ENCODE results near the gene GNAT3.

Gene GNAT3

DNA sequence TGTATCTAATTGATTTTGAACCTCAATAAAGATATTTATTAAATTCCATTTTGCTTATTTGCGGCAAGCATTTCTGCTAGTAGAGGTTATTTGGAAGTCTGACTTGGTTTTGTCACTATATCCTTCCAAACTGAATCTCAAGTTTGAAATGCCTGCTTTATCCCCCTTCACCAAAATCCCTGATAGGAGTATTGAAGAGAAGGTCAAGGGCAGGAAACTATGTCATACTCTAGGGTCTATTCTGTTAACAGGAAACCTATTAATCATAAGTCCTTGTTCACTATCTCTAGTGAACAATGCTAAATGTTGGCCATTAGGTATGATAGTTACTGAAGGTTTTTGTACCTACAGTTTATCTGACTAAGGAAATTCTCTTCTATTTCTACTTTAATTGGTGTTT is 11.5 kb downstream of the GNAT3 start:
- DNase-seq (ENCODE audit: low spot score), result no peak

DNA sequence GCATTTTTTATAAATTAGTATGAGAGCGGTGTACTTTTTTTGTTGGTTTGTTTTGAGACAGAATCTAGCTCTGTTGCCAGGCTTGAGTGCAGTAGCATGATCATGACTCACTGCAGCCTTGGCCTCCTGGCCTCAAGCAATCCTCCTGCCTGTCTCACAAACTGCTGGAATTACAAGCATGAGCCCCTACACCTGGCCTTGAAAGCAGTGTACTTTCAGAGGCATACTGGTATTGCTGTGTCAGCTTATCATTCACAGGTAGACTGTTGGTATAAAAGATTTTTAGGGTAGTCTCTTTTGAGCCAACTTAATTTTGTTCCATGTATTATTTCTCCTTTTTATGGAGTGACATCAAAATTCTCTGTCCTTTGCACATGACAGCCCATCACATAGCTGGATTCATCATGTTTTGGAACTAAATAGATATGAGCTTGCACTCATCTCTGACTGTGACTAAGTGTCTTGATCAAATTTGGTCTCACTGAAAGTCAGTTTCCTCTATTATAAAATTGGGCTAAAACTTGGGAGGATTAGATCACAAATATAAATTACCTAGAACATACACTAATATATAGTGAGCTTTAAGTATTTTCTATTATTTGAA is 12.4 kb downstream of the GNAT3 start:
- peak; percentile 3 for DNase-seq (ENCODE audit: low spot score)

DNA sequence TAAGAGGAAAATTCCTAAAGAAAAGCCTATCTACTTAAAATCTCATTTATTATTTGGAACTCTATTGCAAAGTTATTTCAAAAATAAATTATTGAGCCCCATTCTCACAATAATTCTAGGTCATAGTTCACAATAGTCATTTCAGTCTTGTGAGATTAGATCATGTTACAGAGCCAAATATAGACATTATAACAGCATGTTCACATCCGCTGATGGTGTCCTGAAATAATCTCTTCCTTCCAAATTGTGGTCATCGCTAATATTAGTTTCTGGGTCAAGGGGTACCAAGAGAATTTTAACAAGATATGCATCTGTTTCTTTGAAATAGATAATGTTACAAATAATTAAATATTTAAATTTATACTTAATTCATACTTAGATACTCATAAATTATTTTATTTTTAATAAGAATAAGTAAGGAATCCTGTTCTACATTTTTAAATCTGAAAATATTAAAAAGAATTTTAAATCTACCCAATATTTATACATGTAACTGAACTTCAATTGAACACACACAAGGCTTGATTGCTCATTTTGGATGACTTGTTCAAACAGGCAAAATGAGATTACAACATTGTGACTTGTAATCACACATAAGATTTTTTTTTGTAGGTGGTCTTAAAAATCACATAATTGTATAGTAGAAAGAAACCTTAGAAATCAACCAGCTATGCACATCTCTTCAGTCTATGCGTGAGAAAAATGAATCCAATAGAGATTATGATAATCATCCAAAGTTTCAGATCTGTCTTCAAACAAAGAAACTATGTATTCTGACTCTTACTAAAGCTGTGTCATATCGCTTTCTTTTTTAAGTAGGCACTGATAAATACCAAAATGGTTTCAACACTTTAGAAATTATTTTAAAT is 13.1 kb downstream of the GNAT3 start:
- no peak for DNase-seq (ENCODE audit: low spot score)

DNA sequence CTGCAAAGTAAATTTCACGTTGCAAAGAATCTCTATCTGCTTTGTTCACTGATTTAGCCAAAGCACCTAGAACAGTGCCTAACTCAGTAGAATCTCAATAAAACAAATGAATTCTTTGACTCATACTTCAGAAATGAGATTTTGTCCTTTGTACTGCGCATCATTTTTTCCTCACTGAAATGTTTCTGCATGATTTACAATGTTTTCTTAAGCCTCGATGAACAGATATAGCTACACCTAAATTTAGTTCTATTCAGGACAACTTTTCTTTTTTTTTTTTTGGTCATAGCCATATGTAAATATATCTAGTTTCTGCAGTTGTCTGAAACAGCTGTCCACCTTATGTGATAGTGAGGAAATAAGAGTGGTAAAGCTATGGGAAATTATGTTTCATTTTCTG is 15.3 kb downstream of the GNAT3 start:
- no peak for DNase-seq (ENCODE audit: low spot score)

DNA sequence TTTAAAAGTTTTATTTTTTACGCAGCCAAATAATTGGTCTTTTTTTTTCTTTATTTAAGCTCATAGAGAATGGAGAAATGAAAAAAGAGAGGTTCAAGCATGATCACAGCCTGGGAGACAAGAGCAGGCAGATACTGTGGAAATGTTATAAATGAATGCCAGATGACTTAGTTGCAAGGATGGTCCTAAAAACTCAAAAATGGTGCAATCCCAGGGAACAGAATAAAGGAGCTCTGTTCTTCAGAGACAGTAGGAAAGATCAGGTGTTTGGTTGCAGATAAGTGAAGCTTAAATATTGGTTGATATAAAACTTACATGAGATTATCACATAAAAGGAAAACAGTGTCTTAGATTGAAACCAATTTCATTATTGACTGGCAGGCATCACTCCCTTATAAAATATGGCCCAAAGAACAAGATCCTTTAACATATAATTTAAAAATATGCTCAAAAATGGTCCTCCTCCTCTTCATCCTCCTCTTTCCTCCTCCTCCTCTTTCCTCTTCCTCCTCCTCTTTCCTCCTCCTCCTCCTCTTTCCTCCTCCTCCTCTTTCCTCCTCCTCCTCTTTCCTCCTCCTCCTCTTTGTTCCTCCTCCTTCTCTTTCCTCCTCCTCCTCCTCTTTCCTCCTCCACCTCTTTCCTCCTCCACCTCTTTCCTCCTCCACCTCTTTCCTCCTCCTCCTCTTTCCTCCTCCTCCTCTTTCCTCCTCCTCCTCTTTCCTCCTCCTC is 18.6 kb downstream of the GNAT3 start:
- no peak for DNase-seq (ENCODE audit: low spot score)

DNA sequence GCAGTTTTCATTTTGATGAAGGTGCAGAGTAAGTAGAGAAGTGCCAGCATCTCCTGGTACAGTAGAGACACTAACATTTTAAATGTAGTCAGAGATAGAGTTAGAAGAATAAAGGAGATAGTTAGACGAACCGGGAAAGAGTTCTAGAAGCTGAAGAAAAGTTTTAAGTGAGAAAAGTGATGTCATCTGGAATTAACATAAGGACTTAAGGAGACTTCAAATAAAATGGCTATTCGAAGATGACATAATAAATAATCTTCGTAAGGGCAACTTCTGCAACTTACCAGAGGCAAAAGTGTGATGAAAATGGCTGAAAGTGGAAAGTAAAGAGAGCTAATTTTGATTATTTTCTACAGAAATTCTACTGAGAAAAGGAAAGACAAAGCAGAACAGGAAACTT is 20.4 kb downstream of the GNAT3 start:
- no peak for DNase-seq (ENCODE audit: low spot score)

DNA sequence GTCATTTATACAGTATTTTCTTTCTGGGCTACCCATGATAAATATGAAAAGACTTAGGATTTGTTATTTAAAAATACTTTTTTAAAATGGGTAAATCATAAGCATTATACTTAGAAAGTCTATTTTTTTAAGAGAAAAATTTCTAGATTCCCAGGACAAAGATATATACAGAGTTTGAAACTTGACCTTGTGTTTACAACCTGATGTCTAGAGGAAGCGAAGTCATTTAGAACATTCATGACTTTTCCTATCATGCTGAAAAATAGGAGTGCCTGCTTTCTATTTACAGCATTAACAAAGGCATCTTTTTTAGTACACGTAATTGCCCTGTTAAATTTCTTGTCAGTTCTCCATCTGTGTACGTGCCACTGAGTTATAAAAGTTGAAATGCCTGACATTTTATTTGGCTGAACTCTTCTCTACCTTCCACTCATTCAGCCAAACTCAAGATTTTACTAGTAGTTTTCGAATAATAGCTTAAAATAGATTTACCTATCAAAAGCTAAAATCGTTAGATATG is 23.0 kb downstream of the GNAT3 start:
- DNase-seq (ENCODE audit: low spot score), result no peak

DNA sequence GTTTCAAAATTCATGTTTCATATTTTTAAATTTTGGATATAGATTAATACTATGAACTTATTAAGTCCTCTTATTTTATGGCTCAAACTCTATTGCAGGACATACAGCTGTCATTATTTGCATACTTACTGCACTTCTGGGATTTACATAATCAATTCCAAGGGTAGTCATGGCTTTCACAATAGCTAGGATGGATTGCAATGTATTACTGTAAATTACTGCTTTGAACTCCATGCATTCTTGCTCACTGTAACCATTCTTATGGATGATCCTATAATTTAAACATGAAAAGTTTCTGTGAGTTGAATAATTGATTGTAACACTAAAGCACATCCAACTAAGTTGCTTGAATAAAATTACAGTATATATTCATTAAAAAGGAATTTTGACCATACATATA is 23.5 kb downstream of the GNAT3 start:
- no peak for DNase-seq (ENCODE audit: low spot score)

DNA sequence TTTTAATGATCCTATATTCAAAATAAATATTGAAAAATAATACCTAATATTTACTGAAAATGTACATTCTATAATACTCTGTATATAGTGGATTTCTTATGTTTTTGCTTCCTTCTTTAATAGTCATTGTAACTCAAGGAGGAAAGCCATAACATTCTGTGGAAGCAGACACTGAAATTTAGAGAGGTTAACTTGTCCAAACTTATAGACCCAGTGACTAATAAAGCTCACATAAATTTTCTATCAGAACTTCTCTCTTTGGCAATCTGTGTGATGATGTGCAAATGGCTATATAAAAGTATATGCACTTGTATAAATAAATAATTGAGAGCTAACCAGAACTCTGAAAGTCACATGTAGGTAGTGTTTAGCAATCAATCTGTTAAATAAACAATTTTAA is 26.1 kb downstream of the GNAT3 start:
- no peak for DNase-seq (ENCODE audit: low spot score)

DNA sequence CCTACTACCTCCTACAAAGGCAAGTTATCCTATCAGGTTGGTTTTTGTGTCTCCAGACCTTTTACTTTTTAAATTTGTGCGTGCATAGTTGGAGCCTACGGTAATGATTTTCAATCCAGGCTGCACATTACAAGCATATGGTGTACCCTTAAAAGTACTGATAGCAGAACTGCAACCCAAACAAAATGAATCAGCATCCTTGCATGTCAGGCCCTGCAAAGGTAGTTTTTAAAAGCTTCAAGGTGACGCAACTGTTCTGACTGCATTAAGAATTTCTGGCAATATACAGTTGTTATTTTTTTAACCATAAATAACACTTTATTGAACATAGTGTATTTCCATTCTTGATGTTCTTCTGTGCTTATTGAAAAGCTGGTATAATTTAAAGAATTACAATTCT is 28.9 kb downstream of the GNAT3 start:
- no peak for DNase-seq (ENCODE audit: low spot score)

DNA sequence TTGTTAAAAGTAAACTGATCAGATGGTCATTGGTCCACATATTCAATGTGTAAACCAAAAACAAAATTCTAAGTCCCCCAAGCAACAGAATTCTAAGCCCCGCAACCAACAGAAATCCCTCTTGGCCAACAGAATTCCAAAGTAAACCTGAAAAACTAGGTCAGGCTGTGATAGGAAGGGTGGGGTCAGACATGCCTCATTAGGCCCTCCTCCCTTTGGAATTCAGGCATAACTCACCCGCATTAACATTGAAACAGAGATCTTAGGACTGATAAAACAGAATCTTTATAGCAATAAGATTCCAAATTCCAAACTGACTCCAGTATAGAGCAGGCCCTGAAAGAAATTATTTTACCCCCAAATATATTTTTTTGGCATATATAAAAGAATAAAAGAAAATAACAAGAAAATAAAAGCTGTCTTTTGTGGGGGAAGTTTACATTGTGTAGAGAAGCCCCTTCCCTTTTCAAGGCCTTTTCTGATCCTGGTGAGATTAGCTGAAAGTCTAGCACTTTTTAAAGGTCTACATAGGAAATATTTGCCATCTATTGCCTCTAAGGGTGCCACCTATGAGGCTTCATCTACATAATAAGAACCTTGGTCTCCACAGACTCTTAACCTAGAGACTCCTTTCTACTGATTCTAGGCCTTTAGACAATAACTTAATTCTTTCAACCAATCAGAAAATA is 30.5 kb downstream of the GNAT3 start:
- DNase-seq (ENCODE audit: low spot score), result no peak

DNA sequence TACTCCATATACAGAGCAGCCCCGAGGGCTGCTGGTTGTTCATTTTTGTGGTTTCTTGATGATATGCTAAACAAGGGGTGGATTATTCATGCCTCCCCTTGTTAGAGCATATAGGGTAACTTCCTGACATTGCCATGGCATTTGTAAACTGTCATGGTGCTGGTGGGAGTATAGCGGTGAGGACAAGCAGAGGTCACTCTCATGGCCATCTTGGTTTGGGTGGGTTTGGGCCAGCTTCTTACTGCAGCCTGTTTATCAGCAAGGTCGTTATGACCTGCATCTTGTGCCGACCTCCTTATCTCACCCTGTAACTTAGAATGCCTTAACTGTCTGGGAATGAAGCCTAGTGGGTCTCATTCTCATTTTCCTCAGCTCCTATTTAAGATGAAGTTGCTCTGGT is 31.3 kb downstream of the GNAT3 start:
- DNase-seq (ENCODE audit: low spot score), result no peak

DNA sequence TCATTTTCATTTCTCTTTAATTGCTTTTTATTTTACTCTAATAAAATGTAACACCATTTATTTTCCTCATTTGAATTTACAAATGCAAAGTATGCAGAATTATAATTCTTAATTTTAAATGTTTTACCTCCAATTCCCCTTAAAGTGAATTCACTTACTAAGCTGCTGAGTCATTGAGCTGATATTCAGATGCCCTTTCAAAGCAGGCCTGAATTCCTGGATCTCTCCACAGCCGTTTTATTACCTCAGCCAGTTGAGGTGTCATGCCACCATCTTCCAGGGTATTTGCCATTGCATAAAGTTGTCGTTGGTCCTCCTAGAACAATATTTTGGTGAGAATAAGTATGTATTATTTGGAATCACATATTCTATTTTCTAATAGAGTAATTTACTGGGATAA is 33.2 kb downstream of the GNAT3 start:
- DNase-seq (ENCODE audit: low spot score), result no peak

DNA sequence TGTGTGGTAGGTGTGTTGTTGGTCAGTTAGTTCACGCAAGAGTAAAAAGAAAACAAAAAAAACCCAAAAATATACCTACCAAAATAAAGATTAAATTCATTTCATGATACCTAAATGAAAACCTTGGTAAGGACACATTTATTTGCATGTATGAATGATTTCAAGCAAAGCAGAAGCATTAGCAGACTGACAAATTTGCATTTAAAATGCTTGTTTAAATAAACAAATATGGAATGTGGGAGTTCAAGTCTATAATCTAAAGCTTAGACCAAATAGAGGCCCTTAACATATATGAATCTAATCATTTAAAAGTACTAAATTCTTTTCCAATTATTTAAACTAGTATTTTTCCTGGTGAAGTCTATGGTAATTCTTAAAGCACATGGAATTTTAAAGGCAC is 35.8 kb downstream of the GNAT3 start:
- no peak for DNase-seq (ENCODE audit: low spot score)

DNA sequence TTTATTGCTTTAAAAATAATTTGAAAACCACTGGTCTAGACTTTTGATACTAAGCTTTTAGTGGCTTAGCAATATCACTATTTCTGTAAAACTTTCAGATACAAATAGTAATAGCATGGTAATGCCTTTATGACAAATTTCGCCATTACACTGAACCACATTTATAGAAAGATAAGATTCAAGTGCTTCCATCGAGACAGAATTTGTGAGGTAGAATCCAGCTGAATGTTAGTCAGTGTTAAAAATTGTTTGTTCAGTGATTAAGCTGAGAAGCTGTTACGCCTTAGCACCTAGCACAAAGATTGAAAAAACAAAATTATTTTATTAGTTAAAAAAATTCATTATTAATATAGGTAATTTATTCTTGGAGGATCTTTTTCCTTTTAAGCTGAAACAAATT is 36.5 kb downstream of the GNAT3 start:
- DNase-seq (ENCODE audit: low spot score), result no peak

DNA sequence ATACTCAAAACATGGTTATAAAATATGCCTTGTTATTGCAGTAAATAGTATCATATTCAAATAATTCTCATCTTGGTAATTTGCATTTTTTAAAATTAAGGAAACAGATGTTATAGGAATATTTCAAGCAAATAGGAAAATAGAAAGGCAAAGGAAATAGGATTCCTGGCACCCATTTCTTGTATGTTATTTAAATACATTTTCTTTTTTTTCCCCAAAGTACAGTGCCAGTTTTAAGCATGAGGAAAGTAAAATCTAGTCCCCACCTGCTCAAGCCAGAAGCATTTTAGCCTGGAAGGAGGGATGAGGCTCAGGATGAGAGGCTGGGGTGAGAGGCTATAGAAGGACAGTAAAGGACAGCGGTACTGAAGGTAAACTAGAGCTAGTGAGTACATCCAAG is 38.1 kb downstream of the GNAT3 start:
- DNase-seq (ENCODE audit: low spot score), result no peak

DNA sequence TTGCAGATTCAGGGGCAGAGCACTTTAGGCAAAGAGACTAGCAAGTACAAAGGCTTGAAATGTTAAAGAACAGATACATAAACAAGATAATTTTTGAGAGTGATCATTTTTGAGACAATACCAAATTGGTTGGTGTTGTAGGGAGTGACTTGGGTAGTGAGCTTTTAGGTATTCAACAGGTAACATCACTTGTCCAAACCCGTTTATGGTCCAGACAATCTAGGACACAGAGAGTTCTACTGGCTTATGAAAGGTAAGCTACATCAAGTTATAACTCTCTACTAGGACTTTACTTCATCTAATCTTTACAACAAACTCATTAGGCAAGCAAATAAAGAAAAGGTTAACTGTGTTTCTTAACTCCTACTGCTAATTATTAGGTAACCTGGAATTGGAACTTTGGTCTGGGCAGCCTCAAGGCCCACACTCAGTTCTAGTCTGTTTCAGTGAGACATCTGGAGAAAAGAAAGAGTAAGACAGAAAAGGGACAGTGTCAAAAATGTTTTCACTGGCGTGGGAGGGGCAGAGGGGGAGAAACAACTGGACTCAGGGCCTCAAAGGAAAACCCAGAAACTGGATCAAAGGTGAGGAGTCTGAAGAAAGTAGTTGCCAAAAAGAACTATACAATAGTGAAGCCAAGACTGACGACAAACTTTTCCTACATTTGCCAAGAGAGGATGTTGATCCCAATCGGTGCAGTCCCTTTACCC is 39.2 kb downstream of the GNAT3 start:
- DNase-seq (ENCODE audit: low spot score), result no peak

DNA sequence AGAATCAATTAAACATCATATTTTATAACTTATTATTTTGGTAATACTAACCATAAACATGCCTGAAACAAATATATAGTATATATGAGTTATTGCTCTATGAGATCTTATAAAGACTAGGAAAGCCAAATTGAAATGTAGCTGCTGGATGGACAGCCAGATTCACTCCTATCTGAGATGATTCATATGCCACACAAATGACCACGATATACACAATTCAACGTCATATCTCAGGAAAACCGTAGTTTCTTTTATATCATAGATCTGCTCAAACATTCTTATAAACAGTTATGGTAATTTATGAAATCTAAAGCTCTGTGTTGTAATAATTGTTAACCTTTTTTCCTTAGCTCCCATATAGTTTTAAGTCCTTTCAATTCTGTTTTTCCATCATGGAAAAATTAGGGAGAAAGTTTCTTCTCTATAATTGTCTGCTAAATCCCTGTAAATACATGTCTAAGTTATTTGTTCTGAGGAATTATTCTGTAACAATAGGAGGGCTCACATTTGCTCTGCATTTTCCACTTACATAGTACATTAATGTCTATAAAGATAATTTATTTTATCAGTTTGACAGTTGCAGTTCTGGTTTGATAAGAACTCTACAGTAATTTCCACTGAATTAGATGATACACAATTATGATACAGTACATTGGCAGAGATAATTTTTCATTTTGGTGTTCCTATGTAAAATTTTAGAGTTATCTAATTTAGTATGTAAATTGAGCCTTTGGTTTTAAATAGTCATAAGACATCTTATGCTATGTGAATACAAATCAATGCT is 42.7 kb downstream of the GNAT3 start:
- no peak for DNase-seq (ENCODE audit: low spot score)

DNA sequence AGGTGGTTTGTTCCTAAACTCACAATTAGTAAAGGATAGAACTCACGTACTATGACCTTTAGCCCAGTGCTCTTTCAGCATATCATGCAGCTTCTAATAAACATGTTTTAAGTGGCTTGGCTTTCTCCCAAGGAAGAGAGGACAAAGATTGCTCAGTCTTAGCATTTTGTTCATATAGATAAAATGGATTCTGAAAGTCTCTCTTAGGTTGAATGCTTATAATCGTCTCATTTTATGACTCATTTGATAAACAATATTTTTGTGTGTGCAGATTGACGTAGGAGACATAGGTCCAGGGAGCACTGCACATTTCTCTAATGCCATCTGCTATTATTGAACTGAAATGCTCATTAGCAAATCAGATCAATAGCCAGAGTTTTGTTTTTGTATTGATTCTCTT is 44.8 kb downstream of the GNAT3 start:
- DNase-seq (ENCODE audit: low spot score), result no peak

DNA sequence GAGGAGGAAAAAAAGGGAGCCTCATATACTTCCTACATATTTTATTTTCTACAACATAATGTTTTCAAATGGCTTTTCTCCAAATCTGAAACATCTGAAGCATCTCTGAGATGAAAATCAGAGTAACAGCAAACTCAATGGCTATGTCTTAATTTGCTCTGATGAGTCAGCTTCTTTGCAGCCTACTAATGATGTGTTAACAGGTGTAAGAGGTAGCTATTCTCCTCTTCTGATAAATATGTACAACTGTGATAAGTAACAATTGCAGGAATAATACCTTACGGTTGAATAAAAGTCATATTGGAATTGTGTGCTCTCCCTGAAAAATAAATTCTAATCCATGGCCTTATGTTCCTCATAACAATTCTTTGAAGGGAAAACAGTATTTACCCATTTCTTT is 45.2 kb downstream of the GNAT3 start:
- DNase-seq (ENCODE audit: low spot score), result no peak

DNA sequence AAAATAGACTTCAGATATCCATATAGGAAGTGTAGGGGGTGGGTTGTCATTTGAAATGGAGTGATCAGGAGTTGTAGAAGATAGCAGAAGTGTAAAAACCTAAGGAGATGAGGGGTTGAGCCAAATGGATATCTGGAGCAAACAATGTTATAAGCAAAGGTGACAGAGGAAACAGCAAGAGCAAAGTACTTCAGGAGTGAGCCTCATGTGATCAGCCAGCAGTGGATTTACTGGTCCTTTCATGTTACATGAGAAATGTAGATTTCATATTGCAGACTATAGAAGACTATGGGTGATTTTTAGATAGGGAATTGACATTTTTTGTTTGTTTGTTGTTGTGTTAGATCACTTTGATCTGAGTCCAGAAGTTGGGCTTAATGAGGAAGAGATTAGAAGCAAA is 47.7 kb downstream of the GNAT3 start:
- DNase-seq (ENCODE audit: low spot score), result no peak

Measured in cerebellar cortex (tissue), 1 donor.